HCT116 (cell line): Measurements from ENCODE around the gene HOXC12.

Experiments
- CEBPB ChIP-seq: IDR thresholded peaks from 2 replicates; pipeline ENCODE4 v1.6.1; 2012; ENCODE audit warnings: low read depth
- CTCF ChIP-seq, 3 experiments: fragments of 200-600 bp in 1 of 3; sonication (generic) in 1 of 3; IDR thresholded peaks in 2 of 3; conservative IDR thresholded peaks in 1 of 3; 2 replicates each; pipeline ENCODE4 v1.5.1; 2012 to 2017; ENCODE audit warnings: low read depth in 2 of 3, low read length in 2 of 3, antibody characterized with exemption in 1 of 3, borderline replicate concordance in 1 of 3, control low read depth in 1 of 3, mild to moderate bottlenecking in 1 of 3, mixed read lengths in 1 of 3, mixed run types in 1 of 3, moderate library complexity in 1 of 3; ENCODE audit not compliant: insufficient read depth in 1 of 3
- EZH2 ChIP-seq: fragments of 200-600 bp; sonication (generic); IDR thresholded peaks from 2 replicates; pipeline ENCODE4 v1.6.1; 2017; ENCODE audit warnings: antibody characterized with exemption, mixed run types
- EZH2phosphoT487 ChIP-seq: fragments of 200-600 bp; IDR thresholded peaks from 2 replicates; pipeline ENCODE4 v1.6.1; 2018; ENCODE audit warnings: antibody characterized with exemption, borderline replicate concordance
- JUND ChIP-seq: IDR thresholded peaks from 2 replicates; pipeline ENCODE4 v1.6.1; 2012
- MAX ChIP-seq: IDR thresholded peaks from 2 replicates; pipeline ENCODE4 v1.6.1; 2012
- POLR2A ChIP-seq: IDR thresholded peaks from 2 replicates; pipeline ENCODE4 v1.7.0; 2011; ENCODE audit warnings: borderline replicate concordance; ENCODE audit not compliant: insufficient read depth, insufficient read length; ENCODE audit errors: extremely low read depth
- POLR2AphosphoS5 ChIP-seq: IDR thresholded peaks from 2 replicates; pipeline ENCODE4 v1.6.1; 2011; ENCODE audit warnings: mild to moderate bottlenecking, low read depth, low read length, moderate library complexity
- SIN3A ChIP-seq: IDR thresholded peaks from 2 replicates; pipeline ENCODE4 v1.6.1; 2012; ENCODE audit warnings: low read depth
- SP1 ChIP-seq: IDR thresholded peaks from 2 replicates; pipeline ENCODE4 v1.6.1; 2012; ENCODE audit warnings: low read depth
- TCF7L2 ChIP-seq: IDR thresholded peaks from 2 replicates; pipeline ENCODE4 v1.7.0; 2011; ENCODE audit warnings: borderline replicate concordance, inconsistent platforms; ENCODE audit not compliant: insufficient read depth, insufficient read length; ENCODE audit errors: extremely low read depth
- YY1 ChIP-seq: IDR thresholded peaks from 2 replicates; pipeline ENCODE4 v1.6.1; 2011; ENCODE audit warnings: low read length, low read depth, moderate library complexity, mild to moderate bottlenecking; ENCODE audit not compliant: insufficient replicate concordance; ENCODE audit errors: extremely low read depth
- ZFX ChIP-seq: fragments of 450-650 bp; IDR thresholded peaks from 2 replicates; pipeline ENCODE4 v1.6.1; 2017
- ZNF274 ChIP-seq: fragments of 200-500 bp; sonication (Bioruptor generic); IDR thresholded peaks from 2 replicates; pipeline ENCODE4 v1.6.1; 2014; ENCODE audit warnings: mild to moderate bottlenecking, low read depth, low read length, inconsistent platforms

GRCh38 chr12:53971129-53971528 is 16.4 kb downstream of the HOXC12 start:
- no peak for TF ChIP-seq SP1
- TF ChIP-seq CTCF (IDR thresholded peaks at IDR 0.05 in 2 of 3, conservative IDR thresholded peaks at IDR 0.05 in 1 of 3; ENCODE audit: borderline replicate concordance in 1 of 3, insufficient read depth in 1 of 3, low read depth in 2 of 3, low read length in 2 of 3), result no peak
- no peak for TF ChIP-seq JUND
- TF ChIP-seq MAX, result no peak
- TF ChIP-seq CEBPB, result no peak
- TF ChIP-seq POLR2A, result no peak
- TF ChIP-seq EZH2phosphoT487, result no peak
- no peak for TF ChIP-seq ZNF274
- TF ChIP-seq ZFX, result no peak
- TF ChIP-seq SIN3A, result no peak
- no peak for TF ChIP-seq YY1
- TF ChIP-seq TCF7L2, result no peak
- no peak for TF ChIP-seq EZH2
- TF ChIP-seq POLR2AphosphoS5, result no peak
